Stimulated activated CD8-positive, alpha-beta memory T cell treated with anti-CD3 and anti-CD28 coated beads, Interleukin-7, amount 100 ng/mL, for 1 hour (primary cell): ENCODE results near the gene F3.

ENCODE experiments used
- DNase-seq, 2 donors: peaks; one replicate each; pipeline ENCODE4 v3.0.0-alpha.2; 2020; ENCODE audit warnings: low read depth in 2 of 2

The F3 gene

GRCh38 chr1:94527447-94528031 is 14.0 kb downstream of the F3 start:
- no peak for DNase-seq

DNA sequence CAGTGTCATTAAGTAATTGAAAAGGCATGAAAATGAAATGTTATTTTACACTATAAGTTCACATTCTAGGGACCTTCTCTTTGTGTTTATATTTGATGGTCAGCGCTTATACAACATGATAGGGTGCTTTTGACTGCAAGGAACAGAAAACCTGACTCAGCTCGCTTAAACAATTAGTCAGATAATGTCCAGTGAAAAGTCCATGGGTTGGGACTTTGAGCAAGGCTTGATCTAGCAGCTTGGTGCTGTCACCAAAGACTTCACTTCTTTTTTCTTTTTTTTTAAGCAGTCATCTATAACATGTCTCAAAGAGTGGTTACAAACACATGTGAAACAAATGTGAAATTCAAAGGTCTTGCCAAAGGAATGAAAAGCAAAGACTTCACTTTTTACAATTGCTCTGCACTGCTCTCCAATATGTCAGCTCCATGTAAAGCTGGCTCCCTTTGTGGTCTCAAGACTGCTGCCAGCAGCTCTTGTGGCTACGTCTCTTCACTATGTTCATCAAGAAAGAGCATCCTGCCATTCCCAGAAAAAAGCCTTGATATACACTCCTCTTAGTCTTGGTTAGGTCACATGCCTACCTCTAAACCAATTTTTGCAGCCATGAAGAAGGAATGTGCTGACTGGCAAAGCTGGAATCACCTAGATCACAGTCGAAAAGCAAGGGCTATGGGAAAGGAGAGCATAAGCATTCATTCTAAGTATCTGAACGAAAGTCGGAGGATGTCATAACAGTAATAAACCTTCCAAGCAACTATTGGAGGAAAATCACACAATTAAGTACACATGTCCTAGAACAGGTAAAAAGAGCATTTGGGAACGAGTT is 15.2 kb downstream of the F3 start:
- DNase-seq: no peak

- DNase-seq: no peak
Observed at GRCh38 chr1:94524531-94524930, 17.0 kb downstream of the F3 start.

- no peak for DNase-seq
Observed at GRCh38 chr1:94522304-94522703, 19.3 kb downstream of the F3 start.

GRCh38 chr1:94519351-94519750 is 22.2 kb downstream of the F3 start:
- DNase-seq: no peak

DNA sequence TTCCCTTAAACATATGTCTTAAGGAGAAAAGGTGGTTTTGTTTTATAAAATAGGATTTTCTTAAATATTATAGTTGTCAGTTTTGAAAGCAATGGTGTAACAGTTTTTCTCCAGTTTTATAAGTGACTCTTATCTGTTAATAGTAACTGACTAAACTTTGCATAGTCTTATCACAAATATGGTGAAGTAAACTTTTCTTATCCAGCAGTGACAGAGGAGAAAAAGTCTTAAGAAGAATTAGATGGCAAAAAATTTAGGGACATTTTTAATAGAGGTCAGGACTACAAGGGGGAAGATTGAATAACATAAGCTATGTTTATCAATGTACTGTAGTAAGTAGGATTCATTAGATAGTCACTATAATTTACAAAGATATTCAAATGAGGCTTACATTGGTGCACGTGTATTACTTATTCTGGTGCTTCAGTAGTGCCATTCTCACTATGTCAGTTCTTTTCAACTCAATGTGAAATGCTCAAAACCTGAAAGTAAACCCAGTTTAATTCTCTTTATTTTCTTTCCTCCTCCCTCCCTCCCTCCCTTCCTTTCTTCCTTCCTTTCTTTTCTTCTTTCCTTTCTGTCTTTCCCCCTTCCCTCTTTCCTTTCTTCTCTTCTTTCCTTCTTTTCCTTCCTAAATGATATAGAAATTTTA is 26.1 kb downstream of the F3 start:
- DNase-seq: no peak

GRCh38 chr1:94514095-94514727 is 27.3 kb downstream of the F3 start:
- no peak for DNase-seq

- no peak for DNase-seq
Observed at GRCh38 chr1:94512816-94513215, 28.7 kb downstream of the F3 start.

DNA sequence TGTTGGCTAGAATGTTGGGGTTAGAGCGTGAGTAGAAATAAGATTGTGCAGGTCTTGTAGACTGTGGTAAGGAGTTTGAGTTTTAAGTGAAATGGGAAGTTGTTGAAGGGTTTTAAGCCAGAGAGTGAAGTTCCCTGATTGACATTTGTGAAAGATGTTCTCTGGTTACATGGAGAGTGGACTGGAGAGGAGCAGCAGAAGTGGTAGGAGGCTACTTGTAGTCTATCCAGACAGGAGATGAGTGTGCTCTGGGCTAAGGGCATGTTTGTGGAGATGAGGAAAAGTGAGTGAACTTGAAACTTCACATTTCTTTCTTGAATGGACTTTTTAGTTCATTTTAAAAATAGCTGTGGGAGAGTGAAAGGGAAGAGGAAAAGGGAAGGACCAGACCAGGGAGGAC is 37.0 kb downstream of the F3 start:
- DNase-seq: no peak

DNA sequence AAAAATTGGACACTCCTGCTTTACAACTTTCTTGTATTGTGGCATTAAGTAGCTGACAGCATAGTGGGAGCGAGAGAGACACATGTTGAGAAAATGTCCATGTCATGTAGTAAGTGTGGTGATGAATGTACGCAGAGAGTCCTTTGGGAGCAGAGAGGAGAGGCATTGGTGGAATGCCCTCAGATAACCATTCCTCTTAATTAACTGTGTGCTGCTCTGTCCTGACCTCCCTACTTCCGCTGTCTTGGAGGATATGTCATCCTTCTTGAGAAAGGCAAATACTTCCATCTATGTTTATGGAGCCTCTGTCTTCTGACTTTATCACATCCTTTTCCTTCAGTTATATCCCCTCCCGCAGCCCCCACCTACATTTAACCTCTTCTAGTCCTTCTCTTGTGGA is 38.4 kb downstream of the F3 start:
- no peak for DNase-seq

DNA sequence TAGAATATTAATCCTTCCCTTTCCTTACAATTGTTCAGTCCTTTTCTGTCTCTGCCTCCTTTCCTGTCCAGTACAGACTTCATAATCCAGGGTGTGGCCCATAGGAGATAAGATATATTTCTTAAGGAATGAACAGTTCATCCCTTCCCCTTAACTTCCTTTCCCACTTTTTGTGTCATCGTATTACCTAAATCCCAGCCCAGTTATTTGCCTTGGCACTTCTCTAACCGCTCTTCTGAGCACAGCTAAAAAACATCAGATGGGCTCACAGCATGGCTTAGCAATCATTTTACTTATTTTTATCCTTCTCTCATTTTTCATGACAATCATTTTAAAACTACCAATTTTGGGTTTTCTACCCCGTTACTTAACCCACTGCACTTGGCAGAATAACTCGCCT is 39.6 kb downstream of the F3 start:
- DNase-seq: no peak

GRCh38 chr1:94501426-94501825 is 40.1 kb downstream of the F3 start:
- DNase-seq: no peak

GRCh38 chr1:94496076-94496755 is 45.3 kb downstream of the F3 start:
- no peak for DNase-seq

GRCh38 chr1:94490556-94490955 is 51.0 kb downstream of the F3 start:
- no peak for DNase-seq

GRCh38 chr1:94486990-94487389 is 54.6 kb downstream of the F3 start:
- no peak for DNase-seq

DNA sequence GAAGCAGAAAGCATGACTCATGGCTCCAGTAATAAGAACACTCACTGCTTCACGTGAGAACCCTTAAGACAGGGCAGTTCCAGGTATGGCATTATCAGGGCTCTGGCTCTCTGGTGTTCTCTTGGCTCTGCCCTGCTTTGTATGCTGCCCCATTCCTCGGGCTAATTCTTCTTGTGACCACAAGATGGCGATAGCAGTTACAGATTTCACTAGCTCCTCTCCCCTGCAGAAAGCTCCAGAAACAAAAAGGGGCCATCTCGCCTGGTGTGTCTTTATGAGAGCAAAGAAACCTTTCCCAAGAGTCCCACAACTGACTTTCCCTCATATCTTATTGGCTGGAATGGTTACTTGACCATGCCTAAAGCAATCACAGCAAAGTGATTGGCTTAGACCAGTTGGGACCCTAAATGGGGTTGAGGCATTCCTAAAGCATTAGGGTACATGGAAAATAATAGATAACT is 60.1 kb downstream of the F3 start:
- DNase-seq: no peak

DNA sequence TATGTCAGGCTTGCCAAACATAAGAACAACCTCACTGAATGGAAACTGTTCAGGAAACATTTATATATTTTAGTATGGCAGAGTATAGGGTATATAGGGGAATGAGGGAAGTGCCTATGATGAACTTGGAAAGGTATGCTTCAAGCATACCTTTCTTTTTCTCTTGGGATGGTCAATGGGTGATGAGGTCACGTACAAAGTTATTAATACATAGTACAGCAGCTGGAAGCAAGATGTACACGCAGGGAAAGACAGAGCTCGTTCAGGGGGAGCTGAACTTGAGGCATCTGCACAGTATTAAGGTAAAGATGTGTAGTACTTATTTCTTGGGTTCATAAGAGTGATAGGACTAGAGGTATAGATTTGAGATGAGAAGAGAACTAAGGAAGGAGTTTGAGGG is 61.9 kb downstream of the F3 start:
- no peak for DNase-seq
